Uterus (tissue), 2 donors: Measurements from ENCODE around the gene SEC16A.

Experiments
- POLR2A ChIP-seq, 2 donors: fragments of 450-650 bp; IDR thresholded peaks; one replicate each; pipeline ENCODE4 v1.6.1; 2016; ENCODE audit warnings: antibody characterized with exemption in 2 of 2, mild to moderate bottlenecking in 1 of 2, moderate library complexity in 1 of 2
- TF ChIP-seq, protein P1 (sequence below), 4 experiments: fragments of 200-600 bp in 2 of 4; fragments of 450-650 bp in 2 of 4; sonication (generic) in 2 of 4; IDR thresholded peaks; one replicate each; pipeline ENCODE4 v1.5.1; 2016 to 2019; ENCODE audit warnings: antibody characterized with exemption in 4 of 4, mild to moderate bottlenecking in 2 of 4, moderate library complexity in 1 of 4

GRCh38 chr9:136404801-136405136 lies 78.1 kb downstream of the SEC16A start:
- TF ChIP-seq, protein P1, sequence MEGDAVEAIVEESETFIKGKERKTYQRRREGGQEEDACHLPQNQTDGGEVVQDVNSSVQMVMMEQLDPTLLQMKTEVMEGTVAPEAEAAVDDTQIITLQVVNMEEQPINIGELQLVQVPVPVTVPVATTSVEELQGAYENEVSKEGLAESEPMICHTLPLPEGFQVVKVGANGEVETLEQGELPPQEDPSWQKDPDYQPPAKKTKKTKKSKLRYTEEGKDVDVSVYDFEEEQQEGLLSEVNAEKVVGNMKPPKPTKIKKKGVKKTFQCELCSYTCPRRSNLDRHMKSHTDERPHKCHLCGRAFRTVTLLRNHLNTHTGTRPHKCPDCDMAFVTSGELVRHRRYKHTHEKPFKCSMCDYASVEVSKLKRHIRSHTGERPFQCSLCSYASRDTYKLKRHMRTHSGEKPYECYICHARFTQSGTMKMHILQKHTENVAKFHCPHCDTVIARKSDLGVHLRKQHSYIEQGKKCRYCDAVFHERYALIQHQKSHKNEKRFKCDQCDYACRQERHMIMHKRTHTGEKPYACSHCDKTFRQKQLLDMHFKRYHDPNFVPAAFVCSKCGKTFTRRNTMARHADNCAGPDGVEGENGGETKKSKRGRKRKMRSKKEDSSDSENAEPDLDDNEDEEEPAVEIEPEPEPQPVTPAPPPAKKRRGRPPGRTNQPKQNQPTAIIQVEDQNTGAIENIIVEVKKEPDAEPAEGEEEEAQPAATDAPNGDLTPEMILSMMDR (IDR thresholded peaks at IDR 0.05), result no peak
- no peak for TF ChIP-seq POLR2A (IDR thresholded peaks at IDR 0.05)
